Stimulated activated CD4-positive, alpha-beta T cell treated with anti-CD3 and anti-CD28 coated beads, Interleukin-4, amount 100 ng/mL, for 48 hours (primary cell): ENCODE results near the gene TSNAX.
"Not testable (repeated sequence)": the region's sequence is repeated elsewhere in the genome, so short reads cannot be mapped to it uniquely, and the experiment has no call there.

Experiments
- DNase-seq, 2 donors: peaks; one replicate each; pipeline ENCODE4 v3.0.0-alpha.2; 2020; ENCODE audit warnings: low read depth in 2 of 2

TSNAX gene, protein sequence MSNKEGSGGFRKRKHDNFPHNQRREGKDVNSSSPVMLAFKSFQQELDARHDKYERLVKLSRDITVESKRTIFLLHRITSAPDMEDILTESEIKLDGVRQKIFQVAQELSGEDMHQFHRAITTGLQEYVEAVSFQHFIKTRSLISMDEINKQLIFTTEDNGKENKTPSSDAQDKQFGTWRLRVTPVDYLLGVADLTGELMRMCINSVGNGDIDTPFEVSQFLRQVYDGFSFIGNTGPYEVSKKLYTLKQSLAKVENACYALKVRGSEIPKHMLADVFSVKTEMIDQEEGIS

DNA sequence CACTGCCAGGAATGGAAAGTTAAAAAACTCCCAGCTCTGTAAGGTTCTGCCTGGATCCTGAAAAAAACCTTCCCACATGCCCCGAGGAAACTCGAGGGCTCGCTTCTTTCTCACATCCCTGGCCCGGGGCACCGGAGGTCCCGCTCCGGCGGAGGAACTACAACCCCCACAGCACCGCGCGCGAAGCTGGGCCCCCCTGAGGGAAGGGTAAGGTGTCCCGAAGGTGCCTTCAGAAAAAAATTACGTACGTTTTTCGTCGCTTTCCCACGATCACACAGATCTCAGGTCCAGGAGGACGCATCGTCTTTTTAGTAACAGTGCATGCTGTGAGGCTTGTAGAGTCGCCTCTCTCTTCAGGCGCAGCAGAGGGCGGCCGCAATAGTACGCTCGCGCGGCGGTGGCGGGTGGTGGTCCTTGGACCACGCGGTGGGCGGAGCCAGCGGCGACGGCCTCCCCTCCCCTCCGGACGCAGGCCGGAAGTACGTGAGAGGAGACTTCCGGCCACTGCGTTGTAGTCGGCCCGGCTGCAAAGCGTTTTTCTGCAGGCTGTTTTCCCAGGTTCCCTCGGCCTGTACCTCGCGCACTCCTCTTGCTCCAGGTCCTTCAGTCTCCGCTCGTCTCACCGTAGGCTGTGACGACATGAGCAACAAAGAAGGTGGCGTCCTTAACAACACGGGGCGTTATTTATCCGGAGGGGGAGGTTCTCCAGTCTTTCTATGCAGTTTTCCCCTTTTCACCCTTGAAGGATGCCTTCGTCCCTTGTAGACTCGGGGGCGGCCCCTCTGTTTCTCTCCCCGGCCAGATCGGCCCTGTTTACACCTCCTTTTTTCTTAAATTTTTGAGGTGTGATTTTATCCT, at the start of gene TSNAX:
TSNAX (plus strand) TSS at position 498 of the 858 bp plus-strand sequence; CDS start at position 640, 142 bp downstream.
- DNase-seq = peak; percentile 83 to 85

DNA sequence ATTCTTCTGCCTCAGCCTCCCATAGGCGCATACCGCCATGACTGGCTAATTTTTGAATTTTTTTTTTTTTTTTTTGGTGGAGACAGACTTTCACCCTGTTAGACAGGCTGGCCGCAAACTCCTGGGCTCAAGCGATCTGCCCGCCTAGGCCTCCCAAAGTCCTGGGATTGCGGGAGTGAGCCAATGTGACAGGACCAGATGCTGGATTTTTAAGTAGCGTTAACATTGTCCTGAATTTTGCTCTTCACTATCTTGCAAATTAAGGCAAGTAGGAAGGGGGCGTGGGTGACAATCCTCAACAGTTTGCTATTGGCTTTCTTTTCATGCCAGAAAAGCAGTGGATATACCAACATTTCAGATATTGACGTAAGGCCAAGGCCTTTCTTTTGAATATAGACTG, 49.7 kb upstream of the TSNAX start:
- DNase-seq = no peak

DNA sequence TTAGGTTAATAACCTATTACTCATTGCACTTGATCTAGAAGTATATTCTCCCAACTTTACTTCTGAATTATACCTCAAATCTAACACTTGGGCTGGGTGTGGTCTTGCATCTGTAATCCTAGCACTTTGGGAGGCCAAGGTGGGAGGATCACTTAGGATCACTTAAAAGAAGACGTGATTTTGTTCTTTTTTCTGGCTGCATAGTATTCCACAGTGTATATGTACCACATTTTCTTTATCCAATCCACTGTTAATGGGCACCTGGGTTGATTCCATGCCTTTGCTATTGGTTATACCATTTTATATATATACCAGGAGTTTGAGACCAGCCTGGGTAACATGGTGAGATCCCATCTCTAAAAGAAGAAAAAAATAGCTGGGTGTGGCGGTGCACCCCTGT, 48.5 kb upstream of the TSNAX start:
- DNase-seq = no peak

DNA sequence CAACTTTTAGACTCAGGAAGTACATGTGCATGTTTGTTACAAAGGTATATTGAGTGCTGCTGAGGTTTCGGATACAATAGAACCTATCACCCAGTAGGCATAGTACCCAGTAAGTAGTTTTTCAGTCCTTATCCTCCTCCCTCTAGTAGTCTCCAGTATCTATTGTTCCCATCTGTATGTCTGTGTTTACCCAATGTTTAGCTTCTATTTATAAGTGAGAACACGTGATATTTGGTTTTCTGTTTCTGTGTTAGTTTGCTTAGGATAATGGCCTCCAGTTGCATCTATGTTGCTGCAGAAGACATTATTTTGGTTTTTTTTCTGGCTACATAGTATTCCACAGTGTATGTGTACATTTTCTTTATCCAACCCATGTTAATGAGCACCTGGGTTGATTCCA, 47.2 kb upstream of the TSNAX start:
- DNase-seq = no peak

DNA sequence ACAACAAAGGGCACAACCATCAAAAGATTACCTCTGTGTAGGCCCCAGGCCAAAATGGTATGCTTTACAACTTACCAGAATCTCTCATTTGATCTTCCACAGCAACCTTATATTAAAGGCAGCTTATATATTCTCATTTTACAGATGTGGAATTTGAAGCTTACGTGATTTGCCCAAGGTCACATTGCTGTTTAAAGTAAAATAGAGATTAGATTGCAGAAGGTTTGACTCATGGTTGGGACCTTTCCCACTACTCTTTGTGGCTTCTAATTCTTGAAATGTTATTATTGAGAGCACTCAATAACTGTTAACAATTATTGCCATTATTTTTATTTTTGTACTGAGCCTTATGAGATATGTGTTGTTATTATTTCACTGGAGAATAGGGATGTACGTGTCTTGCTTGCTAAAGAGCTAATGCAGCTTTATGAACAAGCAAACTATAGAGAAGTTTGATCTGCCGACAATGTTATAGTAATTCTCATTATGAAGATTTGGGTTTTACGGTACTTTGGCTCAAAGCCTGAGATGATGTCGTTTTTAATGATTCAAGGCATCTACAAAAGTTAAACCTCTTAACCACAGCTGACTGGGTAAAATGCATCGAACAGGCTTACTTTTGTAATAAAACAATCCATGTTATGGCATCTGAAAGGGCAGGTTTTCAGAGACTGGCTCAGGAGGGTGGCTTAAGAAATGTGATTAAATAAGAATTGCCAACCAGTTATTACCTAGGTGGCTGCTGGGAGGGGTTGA, 43.3 kb upstream of the TSNAX start:
- DNase-seq = no peak

DNA sequence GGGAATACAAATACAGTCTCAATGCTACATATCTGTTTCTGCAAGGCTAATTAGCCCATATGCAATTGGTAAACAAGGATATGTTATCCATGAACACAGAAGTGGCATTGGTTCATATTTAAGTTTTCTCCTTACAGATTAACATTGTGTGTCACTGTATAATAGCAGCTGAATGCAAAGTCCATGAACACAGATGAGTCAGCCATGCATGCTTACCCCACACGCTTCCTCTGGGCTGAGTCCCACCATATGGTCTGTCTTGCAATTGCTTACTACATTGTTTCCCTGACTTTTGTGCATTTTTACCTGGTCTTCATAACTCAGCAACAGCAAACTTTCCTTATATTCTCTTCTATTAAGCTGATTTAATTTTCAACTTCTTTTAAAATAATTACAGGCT, 41.5 kb upstream of the TSNAX start:
- no peak for DNase-seq

DNA sequence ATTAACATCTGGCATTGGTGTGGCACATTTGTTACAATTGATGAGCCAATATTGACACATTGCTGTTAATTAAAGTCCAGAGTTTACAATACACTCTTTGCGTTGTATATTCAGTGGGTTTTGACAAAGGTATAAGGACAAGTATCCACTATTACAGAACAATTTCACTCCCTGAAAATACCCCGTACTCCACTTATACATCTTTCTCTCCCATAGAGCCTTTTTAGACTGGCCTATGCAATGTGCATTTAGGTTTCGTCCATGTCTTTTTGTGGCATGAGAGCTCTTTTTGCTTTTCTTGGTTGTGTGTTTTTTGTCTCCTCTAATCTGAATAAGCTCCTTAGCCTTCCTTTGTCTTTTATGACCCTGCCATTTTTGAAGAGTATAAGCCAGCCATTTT, 40.6 kb upstream of the TSNAX start:
- DNase-seq = no peak

DNA sequence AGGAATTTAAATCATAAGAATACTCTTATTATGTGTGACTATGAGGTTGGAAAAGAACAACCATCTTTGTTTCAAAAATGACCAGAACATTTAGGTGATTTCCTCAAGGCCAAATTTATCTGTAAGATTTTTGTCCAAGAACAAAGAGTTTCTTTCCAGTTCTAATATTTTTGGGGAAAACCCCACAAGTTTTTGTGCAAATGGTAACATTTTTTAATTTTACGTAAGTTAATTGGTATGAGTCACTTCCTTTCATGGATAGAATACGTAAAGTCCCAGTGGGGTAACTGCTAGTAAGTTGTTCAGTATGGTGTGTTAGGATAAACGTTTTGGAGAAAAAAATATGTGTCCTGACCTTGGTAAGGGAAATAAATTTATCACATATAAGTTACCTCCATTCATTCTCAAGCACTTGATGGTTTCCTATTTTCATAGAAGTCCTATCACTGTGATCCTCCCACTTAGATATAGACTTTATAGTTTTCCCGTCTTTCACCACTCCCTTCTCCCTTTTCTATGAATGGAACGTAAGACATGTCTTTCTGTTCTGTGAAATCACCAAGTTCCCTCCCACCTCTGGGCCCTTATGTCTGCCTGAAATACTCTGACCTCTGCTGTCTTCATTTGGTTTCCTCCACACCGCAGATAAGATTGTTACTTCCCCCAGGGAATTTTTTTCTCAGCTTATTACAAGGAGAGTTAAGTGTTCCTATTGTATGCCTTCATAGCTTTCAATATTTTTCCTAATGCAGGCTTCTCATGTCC, 34.9 kb upstream of the TSNAX start:
- no peak for DNase-seq

DNA sequence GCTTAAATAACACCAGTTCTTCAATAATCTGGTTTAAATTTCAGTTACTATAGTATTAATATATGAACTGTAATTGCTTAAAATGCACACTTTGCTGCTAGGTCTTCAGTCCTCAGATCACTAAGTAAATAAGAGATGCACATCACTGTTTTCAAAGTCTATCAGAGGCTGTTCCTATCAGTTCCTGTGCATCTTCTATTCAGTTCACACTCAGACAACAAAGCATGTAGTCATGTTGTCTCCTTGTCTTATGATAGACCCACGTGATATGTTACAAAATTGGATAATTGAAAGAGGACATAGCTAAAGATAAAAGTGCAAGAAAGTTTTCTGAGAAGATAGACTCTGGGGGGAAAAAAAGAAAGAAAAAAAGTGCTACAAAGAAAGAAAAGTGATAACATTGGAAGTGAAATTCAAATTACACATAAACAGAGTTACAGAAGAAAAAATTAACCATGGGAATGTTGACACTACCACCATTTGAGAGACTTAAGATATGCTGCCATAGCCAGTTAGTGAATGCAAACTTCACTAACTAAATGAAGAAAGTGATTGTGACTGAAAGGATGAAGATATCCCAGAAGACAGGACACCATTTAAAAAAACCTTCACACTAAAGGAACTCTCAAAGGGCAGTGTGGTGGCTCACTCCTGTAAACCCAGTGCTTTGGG, 33.9 kb upstream of the TSNAX start:
- no peak for DNase-seq

DNA sequence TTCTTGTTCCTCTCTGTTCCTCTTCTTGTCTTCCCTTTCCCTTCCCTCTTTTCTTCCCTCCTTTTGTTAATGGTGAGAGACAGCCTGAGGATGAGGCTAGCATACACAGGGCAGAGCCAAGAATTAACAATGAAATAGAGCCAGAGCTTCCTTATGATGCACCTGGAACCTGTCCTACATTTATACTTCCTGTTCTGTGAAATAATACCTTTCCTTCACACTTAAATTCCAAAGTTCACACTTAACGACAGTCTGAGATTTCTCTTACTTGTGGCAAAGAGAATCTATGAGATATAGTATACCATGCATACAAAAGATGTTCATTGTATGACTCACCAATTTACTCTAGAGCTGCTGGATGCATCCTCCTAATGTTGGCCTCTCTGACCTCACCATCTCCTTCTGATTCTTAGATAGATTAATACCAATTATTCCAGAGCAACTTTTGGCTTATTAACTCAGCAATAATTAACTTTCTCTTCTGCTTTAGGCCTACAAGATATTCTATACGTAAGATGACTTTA, 30.8 kb upstream of the TSNAX start:
- DNase-seq = no peak

DNA sequence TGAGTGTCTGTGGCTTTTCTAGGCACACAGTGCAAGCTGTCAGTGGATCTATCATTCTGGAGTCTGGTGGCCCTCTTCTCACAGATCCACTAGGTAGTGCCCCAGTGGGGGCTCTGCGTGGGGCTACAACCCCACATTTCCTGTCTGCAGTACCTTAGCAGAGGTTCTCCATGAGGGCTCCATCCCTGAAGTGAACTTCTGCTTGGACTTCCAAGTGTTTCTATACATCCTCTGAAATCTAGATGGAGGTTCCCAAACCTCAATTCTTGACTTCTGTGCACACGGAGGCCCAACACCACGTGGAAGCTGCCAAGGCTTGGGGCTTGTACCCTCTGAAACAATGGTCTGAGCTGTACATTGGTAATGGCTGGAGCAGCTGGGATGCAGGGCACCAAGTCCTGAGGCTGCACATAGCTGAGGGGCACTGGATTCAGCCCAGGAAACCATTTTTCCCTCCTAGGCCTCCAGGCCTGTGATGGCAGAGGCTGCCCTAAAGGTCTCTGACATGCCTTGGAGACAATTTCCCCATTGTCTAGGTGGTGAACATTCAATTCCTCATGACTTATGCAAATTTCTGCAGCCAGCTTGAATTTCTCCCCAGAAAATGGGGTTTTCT, 29.2 kb upstream of the TSNAX start:
- DNase-seq = no peak

DNA sequence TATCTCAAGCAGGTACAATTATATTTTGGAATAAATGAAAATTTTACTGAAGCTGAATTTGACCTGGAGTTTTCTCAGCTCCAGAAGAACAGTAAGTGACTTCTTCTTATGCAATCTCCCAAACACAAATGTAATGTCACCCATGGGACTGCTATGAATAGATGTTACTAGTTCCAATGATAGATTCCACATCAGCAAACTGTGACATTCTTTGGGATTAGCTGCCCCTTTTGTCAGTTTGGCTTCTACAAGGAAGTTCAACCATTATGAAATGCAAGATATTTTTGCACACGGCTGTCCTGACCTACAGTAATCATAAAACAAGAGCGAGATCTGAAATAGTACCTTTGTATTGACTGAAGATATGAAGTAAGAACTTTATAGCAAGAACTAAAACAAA, 27.8 kb upstream of the TSNAX start:
- no peak for DNase-seq

DNA sequence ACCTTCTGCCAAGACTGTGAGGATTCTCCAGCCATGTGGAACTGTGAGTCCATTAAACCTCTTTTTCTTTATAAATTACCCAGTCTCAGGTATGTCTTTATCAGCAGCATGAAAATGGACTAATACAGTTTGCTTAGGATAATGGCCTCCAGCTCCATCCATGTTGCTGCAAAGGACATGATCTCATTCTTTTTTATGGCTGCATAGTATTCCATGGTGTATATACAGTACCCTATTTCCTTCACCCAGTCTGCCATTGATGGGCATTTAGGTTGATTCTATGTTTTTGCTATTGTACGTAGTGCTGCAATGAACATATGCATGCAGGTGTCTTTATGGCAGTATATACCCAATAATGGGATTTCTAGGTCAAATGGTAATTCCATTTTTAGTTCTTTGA, 25.3 kb upstream of the TSNAX start:
- not testable (repeated sequence) for DNase-seq

DNA sequence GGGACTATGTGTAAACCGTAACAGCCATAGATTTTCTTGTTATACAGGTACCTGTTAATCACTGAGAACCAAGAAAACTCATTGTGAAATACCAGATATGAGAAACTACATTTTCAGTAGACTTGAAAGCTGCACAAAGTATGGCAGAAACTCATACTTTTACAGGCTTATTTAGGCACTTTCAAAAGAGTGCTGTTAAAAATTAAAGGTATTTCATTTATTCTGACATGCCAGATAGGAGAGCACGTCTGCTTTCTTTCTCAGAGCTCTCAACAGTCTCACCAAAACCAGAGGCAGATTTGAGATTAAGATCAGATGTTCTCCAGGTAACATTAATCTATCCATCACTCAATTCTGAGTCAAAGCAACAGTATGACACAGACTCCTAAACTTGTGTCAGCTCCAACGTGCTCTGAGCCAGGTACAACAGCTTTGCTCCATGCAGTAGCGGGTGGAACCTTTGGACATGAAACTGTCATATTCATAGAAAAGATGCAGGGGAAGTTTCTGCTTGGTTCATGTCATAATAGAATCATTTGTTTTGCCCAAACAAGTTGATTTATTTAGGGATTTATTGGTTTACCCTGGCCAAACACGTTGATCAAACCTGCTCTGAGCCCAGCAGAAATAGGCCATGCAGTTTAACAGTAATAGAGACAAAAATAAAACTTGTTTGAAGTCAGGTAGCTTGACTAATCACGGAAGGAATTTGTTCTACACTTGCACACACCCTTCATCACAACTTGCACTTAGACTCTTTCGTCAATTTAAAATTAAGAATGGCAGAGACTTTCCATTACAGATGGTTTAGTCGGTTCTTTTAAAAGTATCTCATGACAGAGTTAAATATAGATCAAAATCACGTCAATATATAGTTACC, 20.8 kb upstream of the TSNAX start:
- no peak for DNase-seq

DNA sequence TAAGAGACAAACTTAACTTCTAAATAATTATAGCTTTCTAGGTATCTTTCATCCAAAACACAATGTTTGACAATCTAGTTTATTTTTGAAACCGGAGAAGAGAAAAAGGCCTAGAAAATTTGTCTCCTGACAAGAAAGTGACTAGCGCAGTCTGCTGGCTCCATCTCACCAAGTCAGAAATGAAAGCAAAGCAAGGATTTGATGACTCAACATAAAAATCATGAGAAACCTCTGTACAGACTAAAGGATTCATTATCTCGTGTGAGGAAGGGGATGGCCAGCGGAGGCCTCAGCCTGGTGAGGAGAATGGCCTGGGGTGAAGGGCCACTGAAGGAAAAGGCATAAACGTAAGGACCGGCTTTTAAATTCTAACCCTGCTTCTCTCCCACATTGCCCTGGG, 20.0 kb upstream of the TSNAX start:
- no peak for DNase-seq

DNA sequence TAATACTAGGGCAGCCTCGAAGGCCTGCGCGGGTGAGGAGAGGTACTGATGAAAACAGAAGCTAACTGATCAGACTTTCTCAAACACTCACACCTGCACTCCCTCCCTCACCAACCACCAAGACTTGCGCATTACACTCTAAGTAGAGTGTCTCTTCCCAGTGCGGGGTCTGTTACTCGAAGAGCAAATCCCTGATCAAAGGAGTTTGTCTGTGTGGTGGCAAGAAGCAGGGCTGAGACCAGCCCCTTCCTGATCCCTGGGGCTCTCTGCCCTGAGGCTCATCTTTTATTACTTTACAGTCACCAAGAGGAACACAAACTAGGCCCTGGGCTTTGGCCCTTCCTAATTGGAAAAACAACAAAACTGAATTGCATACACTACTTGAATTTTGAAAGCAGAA, 19.5 kb upstream of the TSNAX start:
- no peak for DNase-seq

DNA sequence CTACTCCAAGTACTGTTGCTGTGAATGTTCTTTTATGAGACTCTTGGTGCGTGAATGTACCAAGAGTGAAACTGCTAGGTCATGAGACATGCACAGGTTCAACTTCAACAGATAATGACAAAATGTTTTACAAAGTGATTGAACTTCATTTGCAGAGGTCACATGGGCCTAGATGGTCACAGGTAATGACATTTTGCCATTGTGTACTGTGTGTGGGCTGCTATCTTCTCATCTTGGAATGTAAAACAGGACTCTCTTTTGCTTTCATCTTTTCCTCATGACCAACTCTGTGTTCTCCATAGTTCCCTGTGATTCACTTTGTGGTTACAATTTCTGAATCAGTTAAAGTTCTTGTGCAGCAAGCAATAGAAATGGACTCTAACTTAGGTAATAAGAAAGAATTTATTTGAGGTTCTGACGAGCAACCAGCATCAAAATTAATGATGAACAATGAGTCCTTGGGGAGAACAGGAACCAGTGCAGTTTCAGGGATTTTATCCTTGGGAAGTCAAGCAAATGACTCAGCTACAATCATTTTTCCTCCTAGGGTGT, 16.2 kb upstream of the TSNAX start:
- DNase-seq = no peak

DNA sequence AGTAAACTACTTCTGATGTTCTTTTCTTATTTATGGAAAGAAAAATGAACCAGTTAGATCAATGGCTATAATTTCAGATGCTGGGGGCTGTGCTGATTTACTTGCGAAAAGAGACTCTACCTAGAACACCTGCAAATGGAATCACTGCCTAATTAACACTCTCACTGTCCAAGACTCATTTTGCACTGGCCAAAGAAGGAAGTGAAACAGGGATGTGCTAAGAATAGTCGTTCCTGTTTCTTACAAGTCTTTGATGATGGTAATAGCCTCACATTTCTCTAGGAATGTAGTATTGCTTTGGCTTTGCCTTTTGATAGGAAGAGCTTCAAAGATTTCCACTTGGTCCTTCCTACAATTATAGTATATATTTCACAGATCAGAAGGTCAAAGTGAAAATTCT, 12.7 kb upstream of the TSNAX start:
- DNase-seq = no peak

DNA sequence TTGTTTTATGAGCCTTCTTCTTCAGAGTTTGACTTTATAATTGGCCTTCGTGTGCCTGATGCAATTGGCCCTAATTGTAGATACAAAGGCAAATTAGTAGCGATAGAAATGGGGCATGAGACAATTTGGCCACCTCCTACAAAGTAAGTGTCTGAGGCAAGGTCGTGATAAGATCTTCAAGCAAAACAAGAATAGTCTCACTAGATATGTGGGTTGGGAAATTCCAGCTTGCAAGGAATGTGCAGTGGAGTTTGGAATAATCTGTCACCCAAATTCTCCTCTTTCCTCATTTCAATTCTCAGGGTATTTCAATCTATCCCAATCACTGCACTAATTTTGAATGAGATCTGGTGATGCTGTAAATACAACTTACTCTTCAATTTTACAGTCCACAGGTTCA, 11.4 kb upstream of the TSNAX start:
- no peak for DNase-seq
